Measurements from ENCODE around the gene RET. TPM values are rescaled to one million over a fixed set of nuclear protein-coding genes. Genes with fewer than 3 reads are reported as not detected.
"Not testable (repeated sequence)": the region's sequence is repeated elsewhere in the genome, so short reads cannot be mapped to it uniquely, and the experiment has no call there.

Gene RET
- total RNA-seq, 2 donors from 2014 or later, result 1.9 to 3.3 TPM

DNA sequence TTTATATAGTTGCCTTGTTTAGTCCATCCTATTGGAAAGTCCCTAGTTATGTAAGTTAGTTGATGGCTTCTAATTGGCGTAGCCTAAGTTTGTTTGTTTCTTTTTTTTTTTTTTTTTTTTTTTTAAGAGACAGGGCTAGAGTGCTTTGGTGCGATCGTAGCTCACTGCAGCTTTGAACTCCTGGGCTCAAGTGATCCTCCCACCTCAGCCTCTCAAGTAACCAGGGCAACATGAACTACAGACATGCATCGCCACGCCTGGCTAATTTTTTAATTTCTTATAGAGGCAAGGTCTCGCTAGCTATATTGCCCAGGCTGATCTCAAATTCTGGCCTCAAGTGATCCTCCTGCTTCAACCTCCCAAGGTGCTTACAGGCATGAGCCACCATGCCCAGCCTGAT, 68.4 kb downstream of the RET start:
- no peaks in the 10 kb centered on the region for H3K4me1 ChIP-seq
- H3K9ac ChIP-seq (ENCODE audit: low read depth in 2 of 2, low read length in 2 of 2), result no peak overlapping the region
- no peak overlapping the region for H3K4me3 ChIP-seq
- TF ChIP-seq, protein P1, sequence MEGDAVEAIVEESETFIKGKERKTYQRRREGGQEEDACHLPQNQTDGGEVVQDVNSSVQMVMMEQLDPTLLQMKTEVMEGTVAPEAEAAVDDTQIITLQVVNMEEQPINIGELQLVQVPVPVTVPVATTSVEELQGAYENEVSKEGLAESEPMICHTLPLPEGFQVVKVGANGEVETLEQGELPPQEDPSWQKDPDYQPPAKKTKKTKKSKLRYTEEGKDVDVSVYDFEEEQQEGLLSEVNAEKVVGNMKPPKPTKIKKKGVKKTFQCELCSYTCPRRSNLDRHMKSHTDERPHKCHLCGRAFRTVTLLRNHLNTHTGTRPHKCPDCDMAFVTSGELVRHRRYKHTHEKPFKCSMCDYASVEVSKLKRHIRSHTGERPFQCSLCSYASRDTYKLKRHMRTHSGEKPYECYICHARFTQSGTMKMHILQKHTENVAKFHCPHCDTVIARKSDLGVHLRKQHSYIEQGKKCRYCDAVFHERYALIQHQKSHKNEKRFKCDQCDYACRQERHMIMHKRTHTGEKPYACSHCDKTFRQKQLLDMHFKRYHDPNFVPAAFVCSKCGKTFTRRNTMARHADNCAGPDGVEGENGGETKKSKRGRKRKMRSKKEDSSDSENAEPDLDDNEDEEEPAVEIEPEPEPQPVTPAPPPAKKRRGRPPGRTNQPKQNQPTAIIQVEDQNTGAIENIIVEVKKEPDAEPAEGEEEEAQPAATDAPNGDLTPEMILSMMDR (IDR thresholded peaks at IDR 0.05), result no peak
- DNase-seq, result no peak
- intact Hi-C loops (cut with DNase I), result no loop called here
- H3K27me3 ChIP-seq, result no peaks in the 10 kb centered on the region
- H3K9me3 ChIP-seq, result no peaks in the 10 kb centered on the region
- no peaks in the 10 kb centered on the region for H3K36me3 ChIP-seq
- no peak overlapping the region for H3K27ac ChIP-seq

DNA sequence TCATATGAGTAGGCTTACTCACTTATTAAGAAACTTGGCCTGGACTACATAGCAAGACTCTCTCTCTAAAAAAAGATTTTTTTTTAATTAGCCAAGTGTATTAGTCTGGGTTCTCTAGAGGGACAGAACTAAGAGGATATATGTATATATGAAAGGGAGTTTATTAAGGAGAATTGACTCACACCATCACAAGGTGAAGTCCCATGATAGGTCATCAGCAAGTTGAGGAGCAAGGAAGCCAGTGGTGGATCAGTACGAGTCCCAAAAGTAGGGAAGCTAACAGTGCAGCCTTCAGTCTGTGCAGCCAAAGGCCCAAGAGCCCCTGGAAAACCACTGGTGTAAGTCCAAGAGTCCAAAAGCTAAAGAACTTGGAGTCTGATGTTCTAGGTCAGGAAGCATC, 69.1 kb downstream of the RET start:
- not testable (repeated sequence) for H3K4me1 ChIP-seq

DNA sequence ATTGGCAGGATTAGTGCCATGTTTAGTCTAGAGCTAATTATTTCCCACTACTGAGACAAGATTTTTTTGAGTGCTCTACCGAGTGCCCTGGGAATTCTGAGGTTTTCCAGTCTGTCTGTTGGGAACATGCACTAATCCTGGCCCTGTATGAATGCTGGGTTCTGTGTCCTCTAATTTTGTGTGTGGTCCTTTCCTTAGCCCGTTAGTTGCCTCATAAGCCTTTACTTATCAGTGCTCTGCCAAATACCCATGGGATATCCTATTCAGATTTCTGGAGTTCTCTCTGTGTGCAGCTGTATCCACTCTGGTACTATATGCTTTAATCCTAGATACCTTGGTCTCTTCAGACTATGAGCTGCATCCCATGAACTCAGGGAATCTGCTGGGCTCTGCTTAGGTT, 74.5 kb downstream of the RET start:
- H3K9me3 ChIP-seq, result no peaks in the 10 kb centered on the region
- intact Hi-C loops (cut with DNase I), result no loop called here
- no peak for DNase-seq
- no peak overlapping the region for H3K9ac ChIP-seq (ENCODE audit: low read depth in 2 of 2, low read length in 2 of 2)
- no peaks in the 10 kb centered on the region for H3K36me3 ChIP-seq
- TF ChIP-seq, protein P1 (IDR thresholded peaks at IDR 0.05), result no peak
- H3K4me3 ChIP-seq, result no peak overlapping the region
- H3K27me3 ChIP-seq, result no peaks in the 10 kb centered on the region
- no peaks in the 10 kb centered on the region for H3K4me1 ChIP-seq
- no peak overlapping the region for H3K27ac ChIP-seq

More for the DNA sequence above, 69.1 kb downstream of the RET start:
- DNase-seq; H3K4me3 ChIP-seq; H3K9me3 ChIP-seq; H3K27me3 ChIP-seq; H3K36me3 ChIP-seq; H3K27ac ChIP-seq; intact Hi-C loops (cut with DNase I); H3K9ac ChIP-seq (ENCODE audit: low read depth in 2 of 2, low read length in 2 of 2): not testable (repeated sequence)

DNA sequence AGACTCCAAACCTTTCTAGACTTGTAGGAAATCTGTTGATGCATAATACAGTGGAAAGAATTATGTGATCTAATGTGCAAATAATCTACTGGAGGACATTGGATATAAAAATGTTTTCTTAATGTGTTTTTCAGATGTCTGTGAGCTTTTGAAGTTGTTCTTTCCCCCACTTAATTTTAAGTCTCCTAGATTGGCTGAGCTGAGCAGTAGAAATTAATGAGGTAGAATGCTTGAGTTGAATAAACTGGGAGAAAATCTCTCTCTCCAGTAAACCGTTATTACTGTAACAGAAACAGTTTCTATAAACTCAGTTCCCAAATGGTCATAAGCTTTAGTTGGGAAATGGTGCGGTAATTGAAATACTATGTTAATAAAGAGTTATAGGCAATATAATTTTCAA, 77.0 kb downstream of the RET start:
- Histone ChIP-seq H3K9ac (ENCODE audit: low read depth in 2 of 2, low read length in 2 of 2) (no peak overlapping the region), H3K9me3 (no peaks in the 10 kb centered on the region), H3K4me3 (no peak overlapping the region), H3K27me3 (no peaks in the 10 kb centered on the region), H3K27ac (no peak overlapping the region), H3K36me3 (no peaks in the 10 kb centered on the region), H3K4me1 (no peaks in the 10 kb centered on the region)
- intact Hi-C loops (cut with DNase I), result no loop called here
- TF ChIP-seq, protein P1 (IDR thresholded peaks at IDR 0.05), result no peak
- no peak for DNase-seq

DNA sequence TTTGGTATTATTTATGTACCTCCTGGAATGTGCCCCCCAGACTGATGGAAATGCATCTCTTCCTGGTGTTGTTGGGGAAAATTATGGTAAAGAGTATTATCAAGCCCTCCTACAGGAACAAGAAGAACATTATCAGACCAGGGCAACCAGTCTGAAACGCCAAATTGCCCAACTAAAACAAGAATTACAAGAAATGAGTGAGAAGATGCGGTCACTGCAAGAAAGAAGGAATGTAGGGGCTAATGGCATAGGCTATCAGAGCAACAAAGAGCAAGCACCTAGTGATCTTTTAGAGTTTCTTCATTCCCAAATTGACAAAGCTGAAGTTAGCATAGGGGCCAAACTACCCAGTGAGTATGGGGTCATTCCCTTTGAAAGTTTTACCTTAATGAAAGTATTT, 78.4 kb downstream of the RET start:
- TF ChIP-seq, protein P1 (IDR thresholded peaks at IDR 0.05), result no peak
- H3K9ac ChIP-seq (ENCODE audit: low read depth in 2 of 2, low read length in 2 of 2), result no peak overlapping the region
- DNase-seq, result no peak
- no peaks in the 10 kb centered on the region for H3K4me1 ChIP-seq
- no peaks in the 10 kb centered on the region for H3K27me3 ChIP-seq
- no peaks in the 10 kb centered on the region for H3K36me3 ChIP-seq
- no peak overlapping the region for H3K4me3 ChIP-seq
- intact Hi-C loops (cut with DNase I), result no loop called here
- H3K9me3 ChIP-seq, result no peaks in the 10 kb centered on the region
- no peak overlapping the region for H3K27ac ChIP-seq

DNA sequence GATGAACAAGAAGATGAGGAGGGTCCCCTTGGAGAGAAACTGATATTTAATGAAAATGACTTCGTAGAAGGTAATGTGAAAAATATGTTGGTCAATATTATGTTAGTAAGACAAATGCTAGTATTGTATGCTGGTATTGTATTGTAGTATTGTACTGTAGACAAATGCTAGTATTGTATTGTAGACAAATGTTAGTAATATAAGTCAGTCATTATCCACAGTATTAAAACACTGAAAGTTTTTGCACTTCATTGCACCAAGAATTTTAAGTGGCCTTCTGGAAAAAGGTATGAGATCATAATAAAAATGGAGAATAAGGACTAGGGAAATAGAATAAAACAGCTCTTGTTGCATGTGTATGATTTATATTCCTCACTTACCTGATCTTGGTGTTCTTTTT, 78.9 kb downstream of the RET start:
- intact Hi-C loops (cut with DNase I), result no loop called here
- no peak overlapping the region for H3K4me3 ChIP-seq
- no peaks in the 10 kb centered on the region for H3K9me3 ChIP-seq
- no peaks in the 10 kb centered on the region for H3K36me3 ChIP-seq
- no peak for DNase-seq
- no peak overlapping the region for H3K9ac ChIP-seq (ENCODE audit: low read depth in 2 of 2, low read length in 2 of 2)
- no peaks in the 10 kb centered on the region for H3K27me3 ChIP-seq
- TF ChIP-seq, protein P1 (IDR thresholded peaks at IDR 0.05), result no peak
- H3K4me1 ChIP-seq, result no peaks in the 10 kb centered on the region
- H3K27ac ChIP-seq, result no peak overlapping the region
